IMR-90 (cell line): ENCODE measurements around the gene CTAGE15. TPM values are rescaled to one million over a fixed set of nuclear protein-coding genes. Genes with fewer than 3 reads are reported as not detected.
"Not testable (repeated sequence)": the region's sequence is repeated elsewhere in the genome, so short reads cannot be mapped to it uniquely, and the experiment has no call there.

Experiments used
- ATAC-seq: fragments of 200-7000 bp; cut with Tn5 transposase; 2 replicates; pipeline ENCODE4 v1.9.1; 2020; ENCODE audit warnings: low read depth, mild to moderate bottlenecking, moderate library complexity
- BruUV-seq: library from RNA; stranded (reverse); fragments of 400-500 nt; replicated peaks from 2 replicates; lab custom pipeline; 2021; lab: Mats Ljungman, UMichigan
- CTCF ChIA-PET: fragments of 300-600 bp; formaldehyde crosslinking; extraction: SDS; loops from one replicate; lab custom pipeline; 2021; ENCODE audit warnings: antibody characterized with exemption; lab: Yijun Ruan, JAX
- POLR2A ChIA-PET: fragments of 300-600 bp; sonication (Branson Sonifier 250); formaldehyde crosslinking; loops from one replicate; lab custom pipeline; 2022; ENCODE audit warnings: antibody characterized with exemption; ENCODE audit not compliant: unreplicated experiment; lab: Charles Lee
- DNase-seq: peaks from one replicate; pipeline ENCODE4 v3.0.0; 2013
- H2AFZ ChIP-seq: replicated peaks from 2 replicates; pipeline ENCODE3; 2013; ENCODE audit warnings: low read length, mild to moderate bottlenecking; ENCODE audit not compliant: poor library complexity
- H2AK5ac ChIP-seq: 2 replicates; pipeline ENCODE4 v1.6.1; 2013; ENCODE audit warnings: low read depth, low read length, inconsistent platforms
- H2AK9ac ChIP-seq: replicated peaks from 2 replicates; pipeline ENCODE3; 2013; ENCODE audit warnings: mild to moderate bottlenecking, low read depth, low read length, moderate library complexity; ENCODE audit not compliant: poor library complexity
- H2BK120ac ChIP-seq: 2 replicates; pipeline ENCODE4 v1.6.1; 2013; ENCODE audit warnings: low read depth, low read length, inconsistent platforms
- H2BK15ac ChIP-seq: 3 replicates; pipeline ENCODE4 v1.6.1; 2013; ENCODE audit warnings: low read depth, low read length, inconsistent platforms
- H2BK20ac ChIP-seq: 2 replicates; pipeline ENCODE4 v1.6.1; 2013; ENCODE audit warnings: low read depth, mild to moderate bottlenecking, inconsistent platforms, low read length, moderate library complexity
- H2BK5ac ChIP-seq: 2 replicates; pipeline ENCODE4 v1.6.1; 2013; ENCODE audit warnings: mild to moderate bottlenecking, low read depth, low read length, inconsistent platforms; ENCODE audit not compliant: poor library complexity, severe bottlenecking
- H3K14ac ChIP-seq: replicated peaks from 2 replicates; pipeline ENCODE4 v1.6.1; 2013; ENCODE audit warnings: low read depth, low read length, inconsistent platforms
- H3K18ac ChIP-seq: 2 replicates; pipeline ENCODE4 v1.6.1; 2013; ENCODE audit warnings: low read depth, low read length, control low read depth
- H3K23ac ChIP-seq: 2 replicates; pipeline ENCODE4 v1.6.1; 2013; ENCODE audit warnings: low read depth, low read length, inconsistent platforms
- H3K27ac ChIP-seq: 2 replicates; pipeline ENCODE4 v1.5.1; 2013; ENCODE audit warnings: mild to moderate bottlenecking, control low read depth, low read length; ENCODE audit not compliant: insufficient read depth
- H3K27me3 ChIP-seq: 2 replicates; pipeline ENCODE4 v1.6.1; 2013; ENCODE audit warnings: low read length; ENCODE audit not compliant: control insufficient read depth, insufficient read depth
- H3K36me3 ChIP-seq: 2 replicates; pipeline ENCODE4 v1.6.1; 2013; ENCODE audit warnings: low read length, mixed read lengths; ENCODE audit not compliant: control insufficient read depth, insufficient read depth
- H3K4ac ChIP-seq: 2 replicates; pipeline ENCODE4 v1.6.1; 2013; ENCODE audit warnings: low read depth, low read length, inconsistent platforms
- H3K4me1 ChIP-seq: 2 replicates; pipeline ENCODE4 v1.6.1; 2013; ENCODE audit warnings: low read length, mixed read lengths; ENCODE audit not compliant: control insufficient read depth, insufficient read depth
- H3K4me2 ChIP-seq: 2 replicates; pipeline ENCODE4 v1.6.1; 2013; ENCODE audit warnings: low read depth, mild to moderate bottlenecking, control low read depth, low read length, moderate library complexity
- H3K4me3 ChIP-seq: 2 replicates; pipeline ENCODE4 v1.5.1; 2013; ENCODE audit warnings: low read depth, mild to moderate bottlenecking, control low read depth, low read length, moderate library complexity; ENCODE audit not compliant: insufficient read depth
- H3K56ac ChIP-seq: 2 replicates; pipeline ENCODE4 v1.6.1; 2013; ENCODE audit warnings: low read length, inconsistent platforms; ENCODE audit not compliant: insufficient read depth; ENCODE audit errors: extremely low read depth
- H3K79me1 ChIP-seq, 2 experiments: 2 replicates each; pipeline ENCODE4 v1.6.1; 2013; ENCODE audit warnings: low read length in 2 of 2, inconsistent platforms in 1 of 2, low read depth in 1 of 2
- H3K9ac ChIP-seq: 2 replicates; pipeline ENCODE4 v1.6.1; 2013; ENCODE audit warnings: low read depth, low read length, control low read depth
- H3K9me1 ChIP-seq: 2 replicates; pipeline ENCODE4 v1.6.1; 2013; ENCODE audit warnings: low read length, inconsistent platforms; ENCODE audit not compliant: insufficient read depth
- H3K9me3 ChIP-seq: 2 replicates; pipeline ENCODE4 v1.6.1; 2013; ENCODE audit warnings: low read length; ENCODE audit not compliant: control insufficient read depth, insufficient read depth
- H4K20me1 ChIP-seq: 2 replicates; pipeline ENCODE4 v1.6.1; 2013; ENCODE audit warnings: low read length, inconsistent platforms; ENCODE audit not compliant: insufficient read depth
- H4K5ac ChIP-seq: 2 replicates; pipeline ENCODE4 v1.6.1; 2013; ENCODE audit warnings: mild to moderate bottlenecking, low read depth, low read length, control low read depth
- H4K8ac ChIP-seq, 2 experiments: 2 replicates each; pipeline ENCODE4 v1.6.1; 2013; ENCODE audit warnings: low read depth in 2 of 2, low read length in 2 of 2, control low read depth in 1 of 2, inconsistent platforms in 1 of 2
- H4K91ac ChIP-seq: 2 replicates; pipeline ENCODE4 v1.6.1; 2013; ENCODE audit warnings: low read depth, low read length, inconsistent platforms; ENCODE audit not compliant: insufficient read depth
- WGBS, 2 experiments: methylation state at CpG; one replicate each; pipeline versions ENCODE4 v1.1.5 to v1.1.7; 2013; ENCODE audit warnings: missing lambda C conversion rate in 2 of 2; ENCODE audit not compliant: insufficient read length in 1 of 2; ENCODE audit errors: extremely low coverage in 2 of 2; 5-methylcytosine and 5-hydroxymethylcytosine counted together
- dilution Hi-C: fragments of 300-500 bp; cut with HindIII; formaldehyde crosslinking; loops from one replicate; pipeline ENCODE4 v1.14.3; 2018; ENCODE audit warnings: low sequenced_read_pairs; ENCODE audit not compliant: unreplicated experiment
- in situ Hi-C: fragments of 300-500 bp; cut with MboI; formaldehyde crosslinking; loops from 3 replicates; pipeline ENCODE4 v1.14.3; 2019; ENCODE audit warnings: low sequenced_read_pairs, inconsistent platforms, mixed read lengths
- intact Hi-C: fragments of 100-400 bp; cut with micrococcal nuclease; formaldehyde crosslinking; loops from 2 replicates; pipeline ENCODE4 v1.10.0; 2022
- polyA plus RNA-seq, 3 experiments: library from polyadenylated mRNA; depleted of rRNA; stranded (reverse); fragments of >200 nt; gene quantifications; 2 replicates each; pipeline ENCODE4 v1.2.3, GENCODE V29; 2012; ENCODE audit warnings: low replicate concordance in 1 of 3
- total RNA-seq: library from RNA; depleted of rRNA; stranded (reverse); fragments of >200 nt; gene quantifications from 2 replicates; pipeline ENCODE4 v1.2.3, GENCODE V29; 2012

CTAGE15 gene
- total and polyA plus RNA-seq, 2 of the 4 experiments (the other 2 are of a cell fraction), result not detected

- H2AK9ac ChIP-seq, dilution Hi-C loops, H2BK20ac ChIP-seq, H3K27me3 ChIP-seq, H3K9me3 ChIP-seq, H4K5ac ChIP-seq, H3K9ac ChIP-seq, H3K18ac ChIP-seq, ATAC-seq, H3K4me2 ChIP-seq, DNase-seq, H2BK5ac ChIP-seq, H3K27ac ChIP-seq, H2AK5ac ChIP-seq, BruUV-seq, H4K20me1 ChIP-seq, in situ Hi-C loops, H3K79me1 ChIP-seq, H3K36me3 ChIP-seq, intact Hi-C loops, H3K4me3 ChIP-seq, H3K9me1 ChIP-seq, H4K91ac ChIP-seq, POLR2A ChIA-PET, H2BK120ac ChIP-seq, H3K56ac ChIP-seq, H3K14ac ChIP-seq, H2AFZ ChIP-seq, CTCF ChIA-PET, H4K8ac ChIP-seq, H2BK15ac ChIP-seq, H3K4me1 ChIP-seq, H3K4ac ChIP-seq, H3K23ac ChIP-seq: not testable (repeated sequence)
- no CpG with 5 or more reads among the region's 1 CpG for WGBS, 2 experiments
These were observed 34.5 kb downstream of the CTAGE15 start for GRCh38 chr7:143606088-143606487.

- H2AFZ ChIP-seq, H3K9me3 ChIP-seq, H3K18ac ChIP-seq, H3K23ac ChIP-seq, BruUV-seq, H3K27me3 ChIP-seq, H2AK5ac ChIP-seq, H2BK20ac ChIP-seq, CTCF ChIA-PET, H4K20me1 ChIP-seq, H3K9ac ChIP-seq, POLR2A ChIA-PET, H3K27ac ChIP-seq, H2BK15ac ChIP-seq, ATAC-seq, H3K9me1 ChIP-seq, H3K56ac ChIP-seq, H3K4ac ChIP-seq, H4K91ac ChIP-seq, H3K4me1 ChIP-seq, H3K4me2 ChIP-seq, H3K36me3 ChIP-seq, H3K4me3 ChIP-seq, H3K79me1 ChIP-seq, H2AK9ac ChIP-seq, in situ Hi-C loops, H4K8ac ChIP-seq, DNase-seq, H2BK120ac ChIP-seq, H2BK5ac ChIP-seq, intact Hi-C loops, H3K14ac ChIP-seq, dilution Hi-C loops, H4K5ac ChIP-seq: not testable (repeated sequence)
- WGBS, 2 experiments, result no CpG with 5 or more reads among the region's 6 CpGs
These were observed 43.9 kb downstream of the CTAGE15 start for GRCh38 chr7:143615545-143615944.
